Mesodermal cell (in vitro differentiated cells): Measurements from ENCODE around the gene SBNO2.

Experiments used
- H3K27ac ChIP-seq: 2 replicates; pipeline ENCODE4 v1.7.0; 2013; ENCODE audit warnings: mild to moderate bottlenecking, low read depth, low read length, moderate library complexity; ENCODE audit not compliant: severe bottlenecking
- H3K36me3 ChIP-seq: 2 replicates; pipeline ENCODE4 v1.7.1; 2013; ENCODE audit warnings: mild to moderate bottlenecking, low read length, moderate library complexity; ENCODE audit not compliant: control insufficient read depth, insufficient read depth
- H3K4me1 ChIP-seq: one replicate; pipeline ENCODE4 v1.7.1; 2013; ENCODE audit warnings: mild to moderate bottlenecking, low read length; ENCODE audit not compliant: insufficient read depth, control insufficient read depth, poor library complexity, severe bottlenecking
- H3K4me3 ChIP-seq: 2 replicates; pipeline ENCODE4 v1.7.0; 2013; ENCODE audit warnings: low read length, control low read depth, mild to moderate bottlenecking; ENCODE audit not compliant: insufficient read depth, poor library complexity, severe bottlenecking; ENCODE audit errors: extremely low read depth
- H3K9me3 ChIP-seq: 2 replicates; pipeline ENCODE4 v1.7.1; 2013; ENCODE audit warnings: mild to moderate bottlenecking, low read length, moderate library complexity; ENCODE audit not compliant: control insufficient read depth
- WGBS, 2 experiments: methylation state at CpG; one replicate each; pipeline ENCODE4 v1.1.5; 2013; ENCODE audit warnings: missing lambda C conversion rate in 2 of 2; ENCODE audit not compliant: insufficient coverage in 2 of 2; 5-methylcytosine and 5-hydroxymethylcytosine counted together

SBNO2 gene

DNA sequence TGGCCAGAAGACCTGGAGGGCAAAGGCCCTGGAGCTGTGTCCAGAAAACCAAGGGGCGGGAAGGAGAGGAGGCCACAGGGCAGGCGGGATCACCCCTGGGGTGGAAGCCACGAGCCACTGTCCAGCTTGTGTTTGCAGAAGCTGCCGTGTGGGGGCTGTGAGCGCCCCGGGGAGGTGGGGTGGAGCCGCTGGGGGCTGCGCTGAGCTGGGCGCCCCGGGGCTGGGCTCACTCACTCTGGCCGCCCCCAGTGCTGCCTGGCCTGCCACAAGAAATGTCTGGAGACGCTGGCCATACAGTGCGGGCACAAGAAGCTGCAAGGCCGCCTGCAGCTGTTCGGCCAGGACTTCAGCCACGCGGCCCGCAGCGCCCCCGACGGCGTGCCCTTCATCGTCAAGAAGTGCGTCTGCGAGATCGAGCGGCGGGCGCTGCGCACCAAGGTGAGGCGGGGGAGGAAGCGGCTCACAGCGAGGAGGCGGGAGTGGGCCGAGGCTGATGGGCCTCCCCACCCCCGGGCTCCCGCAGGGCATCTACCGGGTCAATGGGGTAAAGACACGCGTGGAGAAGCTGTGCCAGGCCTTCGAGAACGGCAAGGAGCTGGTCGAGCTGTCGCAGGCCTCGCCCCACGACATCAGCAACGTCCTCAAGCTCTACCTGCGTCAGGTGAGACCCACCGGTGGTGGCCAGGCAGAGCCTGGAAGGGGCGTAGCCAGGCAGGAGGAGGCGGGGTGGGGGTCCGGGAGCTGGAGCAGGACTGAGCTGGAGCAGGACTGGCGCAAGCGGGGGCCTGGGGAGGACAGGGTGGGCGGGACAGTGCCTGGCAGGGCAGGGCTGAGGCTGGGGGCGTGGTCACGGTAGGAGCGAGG, 92.5 kb downstream of the SBNO2 start:
- no peaks in the 10 kb centered on the region for H3K4me1 ChIP-seq
- H3K27ac ChIP-seq = no peak overlapping the region
- peaks cover 7% of the 10 kb centered on the region for H3K36me3 ChIP-seq
- 90 to 91% methylated on average over 52 to 58 of the region's 58 CpGs for WGBS, 2 experiments
- no peak overlapping the region for H3K4me3 ChIP-seq
- no peaks in the 10 kb centered on the region for H3K9me3 ChIP-seq

- no peak overlapping the region for H3K27ac ChIP-seq
- H3K9me3 ChIP-seq = peaks cover 3% of the 10 kb centered on the region
- H3K4me1 ChIP-seq = no peaks in the 10 kb centered on the region
- 95% methylated on average over 42 to 45 of the region's 50 CpGs for WGBS, 2 experiments
- no peak overlapping the region for H3K4me3 ChIP-seq
- H3K36me3 ChIP-seq = no peaks in the 10 kb centered on the region
Observed at GRCh38 chr19:1080360-1081161, 93.5 kb downstream of the SBNO2 start.

- 93% methylated on average over 45 of the region's 45 CpGs for WGBS, 2 experiments
- no peak overlapping the region for H3K27ac ChIP-seq
- no peak overlapping the region for H3K4me3 ChIP-seq
- no peaks in the 10 kb centered on the region for H3K36me3 ChIP-seq
- H3K9me3 ChIP-seq = peaks cover 3% of the 10 kb centered on the region
- H3K4me1 ChIP-seq = no peaks in the 10 kb centered on the region
Observed at GRCh38 chr19:1079566-1080111, 94.4 kb downstream of the SBNO2 start.

DNA sequence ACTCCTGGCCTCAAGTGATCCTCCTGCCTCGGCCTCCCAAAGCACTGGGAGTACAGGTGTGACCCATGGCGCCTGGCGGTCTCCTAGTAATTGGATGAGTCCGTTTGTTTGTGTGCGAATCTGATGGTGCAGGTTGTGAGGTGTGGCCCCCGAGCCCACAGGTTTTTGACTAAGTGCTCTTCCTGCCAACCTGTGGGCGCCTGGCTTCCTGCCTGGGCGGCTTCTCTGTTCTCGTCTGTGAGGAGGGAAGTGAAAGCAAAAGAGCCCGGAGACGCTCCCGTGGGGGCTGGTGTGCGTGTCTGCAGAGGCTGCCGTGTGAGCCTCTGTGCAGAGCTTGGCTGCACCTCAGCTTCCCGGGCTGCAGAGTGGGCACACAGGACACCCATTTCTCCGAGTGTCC, 97.1 kb downstream of the SBNO2 start:
- no peaks in the 10 kb centered on the region for H3K36me3 ChIP-seq

DNA sequence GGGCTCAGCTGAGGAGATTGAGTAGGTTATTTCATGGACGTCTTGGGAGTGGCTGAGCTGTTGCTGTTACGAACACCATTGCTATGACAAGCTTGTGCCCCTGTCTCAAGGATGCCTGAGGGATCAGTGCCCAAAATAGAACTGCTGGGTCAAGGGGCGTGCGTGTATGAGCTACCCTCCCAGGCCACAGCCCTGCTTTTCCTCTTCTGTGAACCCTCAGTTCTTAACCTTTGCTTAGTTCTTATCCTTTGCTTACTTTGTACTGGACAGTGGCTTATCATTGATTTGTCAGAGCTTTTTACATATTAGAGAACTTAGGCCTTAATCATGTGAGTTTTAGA, 98.1 kb downstream of the SBNO2 start:
- Histone ChIP-seq H3K4me3 (no peak overlapping the region), H3K27ac (no peak overlapping the region), H3K9me3 (peaks cover 3% of the 10 kb centered on the region), H3K4me1 (no peaks in the 10 kb centered on the region), H3K36me3 (no peaks in the 10 kb centered on the region)
- WGBS, 2 experiments = 93 to 98% methylated on average over 4 of the region's 4 CpGs

More for the DNA sequence above, 97.1 kb downstream of the SBNO2 start:
- Histone ChIP-seq H3K9me3 (peaks cover 3% of the 10 kb centered on the region), H3K4me1 (no peaks in the 10 kb centered on the region), H3K27ac (no peak overlapping the region), H3K4me3 (no peak overlapping the region)
- 93 to 96% methylated on average over 11 to 16 of the region's 16 CpGs for WGBS, 2 experiments

- no peaks in the 10 kb centered on the region for H3K36me3 ChIP-seq
- H3K4me3 ChIP-seq = no peak overlapping the region
- no peak overlapping the region for H3K27ac ChIP-seq
- H3K4me1 ChIP-seq = no peaks in the 10 kb centered on the region
- WGBS, 2 experiments = 93 to 97% methylated on average over 46 to 48 of the region's 54 CpGs
- peaks cover 3% of the 10 kb centered on the region for H3K9me3 ChIP-seq
Observed at GRCh38 chr19:1074544-1075283, 99.4 kb downstream of the SBNO2 start.

- Histone ChIP-seq H3K4me3 (no peak overlapping the region), H3K36me3 (no peaks in the 10 kb centered on the region), H3K27ac (no peak overlapping the region), H3K4me1 (no peaks in the 10 kb centered on the region), H3K9me3 (peaks cover 3% of the 10 kb centered on the region)
- 91 to 93% methylated on average over 24 of the region's 28 CpGs for WGBS, 2 experiments
Observed at GRCh38 chr19:1073956-1074517, 100.0 kb downstream of the SBNO2 start.

DNA sequence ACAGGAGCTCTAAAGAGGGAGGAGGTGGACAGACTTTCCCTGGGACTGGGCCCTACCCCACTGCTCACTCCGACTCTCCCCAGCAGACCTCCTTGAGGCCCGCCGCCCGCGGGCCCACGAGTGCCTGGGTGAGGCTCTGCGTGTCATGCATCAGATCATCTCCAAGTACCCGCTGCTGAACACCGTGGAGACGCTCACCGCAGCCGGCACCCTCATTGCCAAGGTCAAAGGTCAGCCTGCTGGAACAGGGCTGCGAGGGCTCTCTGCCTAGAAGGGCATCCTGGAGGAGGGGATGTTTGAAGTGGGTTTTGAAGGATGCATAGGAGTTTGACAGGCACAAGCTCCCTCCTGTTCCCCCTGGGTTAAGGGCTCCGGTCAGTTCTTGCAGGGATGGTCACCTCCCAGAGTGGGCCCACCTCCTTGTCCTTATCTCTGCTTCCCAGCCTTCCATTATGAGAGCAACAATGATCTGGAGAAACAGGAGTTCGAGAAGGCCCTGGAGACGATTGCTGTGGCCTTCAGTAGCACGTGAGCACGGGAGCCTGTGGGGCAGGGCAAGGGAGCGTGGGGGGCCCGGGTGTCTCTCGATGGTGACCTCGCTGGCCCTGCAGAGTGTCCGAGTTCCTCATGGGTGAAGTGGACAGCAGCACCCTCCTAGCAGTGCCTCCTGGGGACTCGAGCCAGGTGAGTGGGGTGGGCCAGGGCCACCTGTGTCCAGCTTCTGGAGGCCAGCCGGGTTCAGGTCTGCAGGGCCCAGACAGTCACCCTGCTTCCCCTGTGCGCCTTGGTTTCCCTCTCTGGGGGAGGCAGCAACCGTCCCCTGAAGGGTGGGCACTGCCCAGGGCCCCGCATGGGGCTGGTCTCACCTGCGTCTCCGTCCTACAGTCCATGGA, 100.8 kb downstream of the SBNO2 start:
- H3K9me3 ChIP-seq = peaks cover 3% of the 10 kb centered on the region
- no peaks in the 10 kb centered on the region for H3K36me3 ChIP-seq
- H3K4me1 ChIP-seq = no peaks in the 10 kb centered on the region
- H3K27ac ChIP-seq = no peak overlapping the region
- WGBS, 2 experiments = 93 to 96% methylated on average over 22 to 25 of the region's 30 CpGs
- no peak overlapping the region for H3K4me3 ChIP-seq

- Histone ChIP-seq H3K36me3 (no peaks in the 10 kb centered on the region), H3K4me3 (no peak overlapping the region), H3K4me1 (no peaks in the 10 kb centered on the region), H3K9me3 (peaks cover 3% of the 10 kb centered on the region), H3K27ac (no peak overlapping the region)
- WGBS, 2 experiments = 88 to 93% methylated on average over 5 to 7 of the region's 11 CpGs
Observed at GRCh38 chr19:1072371-1073015, 101.6 kb downstream of the SBNO2 start.
